NCI-H446 treated with DMSO at 0.1 percent for 48 hours (cell line): ENCODE data around the gene SP140.
"Not testable (repeated sequence)": the region's sequence is repeated elsewhere in the genome, so short reads cannot be mapped to it uniquely, and the experiment has no call there.

Experiments
- DNase-seq: peaks from one replicate; lab custom pipeline; 2025; lab: John Stamatoyannopoulos, UW

The SP140 gene

GRCh38 chr2:230225486-230225885 lies at the start of gene SP140:
TSS of gene SP140 (plus strand) at chr2:230225736. CDS start at chr2:230225845, 109 bp downstream.
- no peak for DNase-seq

GRCh38 chr2:230176996-230177395 lies 48.5 kb upstream of the SP140 start:
- no peak for DNase-seq

- DNase-seq = no peak
These were observed 46.7 kb upstream of the SP140 start for GRCh38 chr2:230178546-230179485.

- no peak for DNase-seq
These were observed 45.6 kb upstream of the SP140 start for GRCh38 chr2:230179907-230180306.

- no peak for DNase-seq
These were observed 44.3 kb upstream of the SP140 start for GRCh38 chr2:230181195-230181594.

GRCh38 chr2:230184727-230185578 lies 40.6 kb upstream of the SP140 start:
- no peak for DNase-seq

- DNase-seq = no peak
These were observed 23.0 kb upstream of the SP140 start for GRCh38 chr2:230202430-230203109.

- no peak for DNase-seq
These were observed 22.3 kb upstream of the SP140 start for GRCh38 chr2:230203110-230203676.

- no peak for DNase-seq
These were observed 20.5 kb upstream of the SP140 start for GRCh38 chr2:230205034-230205433.

- DNase-seq = no peak
These were observed 19.8 kb upstream of the SP140 start for GRCh38 chr2:230205721-230206120.

GRCh38 chr2:230208576-230208975 lies 17.0 kb upstream of the SP140 start:
- no peak for DNase-seq

- DNase-seq = no peak
These were observed 16.0 kb upstream of the SP140 start for GRCh38 chr2:230209422-230210051.

- DNase-seq = no peak
These were observed 9.0 kb upstream of the SP140 start for GRCh38 chr2:230216489-230216888.

GRCh38 chr2:230217424-230217823 lies 8.1 kb upstream of the SP140 start:
- no peak for DNase-seq

- DNase-seq = no peak
These were observed 7.1 kb upstream of the SP140 start for GRCh38 chr2:230218421-230218820.

GRCh38 chr2:230219419-230220331 lies 5.9 kb upstream of the SP140 start, which contains the start of gene SP110:
TSS of gene SP110 (minus strand) at chr2:230219984. CDS start at chr2:230216927, 3,057 bp downstream.
- DNase-seq = no peak

GRCh38 chr2:230220347-230220969 lies 5.1 kb upstream of the SP140 start:
- no peak for DNase-seq

GRCh38 chr2:230221493-230221892 lies 4.0 kb upstream of the SP140 start:
- no peak for DNase-seq

GRCh38 chr2:230222829-230223228 lies 2.7 kb upstream of the SP140 start:
- not testable (repeated sequence) for DNase-seq

GRCh38 chr2:230224458-230224857 lies 1.1 kb upstream of the SP140 start:
- DNase-seq = no peak
